Fibroblast of lung (primary cell): ENCODE results near the gene NDUFAF7. TPM values are rescaled to one million over a fixed set of nuclear protein-coding genes. Genes with fewer than 3 reads are reported as not detected.
"Not testable (repeated sequence)": the region's sequence is repeated elsewhere in the genome, so short reads cannot be mapped to it uniquely, and the experiment has no call there.

Experiments used
- DNase-seq, 2 donors: peaks; one replicate each; pipeline versions ENCODE4 v3.0.0 to v3.0.0-alpha.2; 2010; ENCODE audit warnings: low read depth in 2 of 2
- H2AFZ ChIP-seq: 2 replicates; pipeline ENCODE4 v1.5.1; 2012; ENCODE audit warnings: low read length, control low read depth, inconsistent platforms
- H3K27ac ChIP-seq: 2 replicates; pipeline ENCODE4 v1.5.1; 2011; ENCODE audit warnings: low read length, control low read depth; ENCODE audit not compliant: insufficient read depth
- H3K27me3 ChIP-seq: 2 replicates; pipeline ENCODE4 v1.5.1; 2011; ENCODE audit warnings: mild to moderate bottlenecking, low read length; ENCODE audit not compliant: control insufficient read depth, insufficient read depth
- H3K36me3 ChIP-seq: 2 replicates; pipeline ENCODE4 v1.5.1; 2011; ENCODE audit warnings: low read length; ENCODE audit not compliant: control insufficient read depth, insufficient read depth
- H3K4me1 ChIP-seq: 2 replicates; pipeline ENCODE4 v1.5.1; 2011; ENCODE audit warnings: low read length; ENCODE audit not compliant: control insufficient read depth, insufficient read depth; ENCODE audit errors: extremely low read depth
- H3K4me2 ChIP-seq: 2 replicates; pipeline ENCODE4 v1.5.1; 2011; ENCODE audit warnings: low read length, control low read depth; ENCODE audit not compliant: insufficient read depth; ENCODE audit errors: extremely low read depth
- H3K4me3 ChIP-seq, 4 experiments: fragments of 200-600 bp in 1 of 4; sonication (generic) in 1 of 4; replicated peaks in 1 of 4; 2 replicates each; pipeline ENCODE4 v1.5.1; 2011 to 2016; ENCODE audit warnings: low read length in 4 of 4, low read depth in 3 of 4, mild to moderate bottlenecking in 3 of 4, control low read depth in 2 of 4, inconsistent platforms in 1 of 4, mixed read lengths in 1 of 4; ENCODE audit not compliant: insufficient read depth in 1 of 4; ENCODE audit errors: control extremely low read depth in 1 of 4
- H3K79me2 ChIP-seq: 2 replicates; pipeline ENCODE4 v1.5.1; 2012; ENCODE audit warnings: mild to moderate bottlenecking, low read length, inconsistent platforms; ENCODE audit not compliant: control insufficient read depth, insufficient read depth
- H3K9ac ChIP-seq: 2 replicates; pipeline ENCODE4 v1.5.1; 2011; ENCODE audit warnings: mild to moderate bottlenecking, low read length, control low read depth; ENCODE audit not compliant: insufficient read depth
- H3K9me3 ChIP-seq: 2 replicates; pipeline ENCODE4 v1.5.1; 2012; ENCODE audit warnings: low read depth, low read length; ENCODE audit not compliant: control insufficient read depth, insufficient read depth
- H4K20me1 ChIP-seq: 2 replicates; pipeline ENCODE4 v1.5.1; 2011; ENCODE audit warnings: low read length; ENCODE audit not compliant: control insufficient read depth, insufficient read depth; ENCODE audit errors: extremely low read depth
- EZH2 ChIP-seq: IDR thresholded peaks from 2 replicates; pipeline ENCODE4 v1.5.1; 2012; ENCODE audit warnings: low read length, control low read depth, mild to moderate bottlenecking; ENCODE audit errors: missing control alignments
- polyA plus RNA-seq, 2 donors: library from polyadenylated mRNA; depleted of rRNA in 1 of 2; stranded (reverse) in 1 of 2; unstranded in 1 of 2; fragments of >200 nt; gene quantifications; 2 replicates each; pipeline ENCODE4 v1.2.1, GENCODE V29; 2011 to 2012; ENCODE audit warnings: missing spikeins in 1 of 2
- total RNA-seq: library from RNA; depleted of rRNA; stranded (reverse); fragments of >200 nt; gene quantifications from 2 replicates; pipeline ENCODE4 v1.2.1, GENCODE V29; 2014
- TF ChIP-seq, protein P1 (sequence below), 2 donors: IDR thresholded peaks in 1 of 2; conservative IDR thresholded peaks in 1 of 2; 1 replicate in 1 of 2; 2 replicates in 1 of 2; pipeline ENCODE4 v1.5.1; 2011 to 2012; ENCODE audit warnings: low read length in 2 of 2, control low read depth in 1 of 2, inconsistent platforms in 1 of 2, low read depth in 1 of 2, mild to moderate bottlenecking in 1 of 2

The NDUFAF7 gene
- total and polyA plus RNA-seq, 2 donors (not counting 1 experiment from before 2014, with no cell fraction given) = 16.8 to 18.7 TPM

DNA sequence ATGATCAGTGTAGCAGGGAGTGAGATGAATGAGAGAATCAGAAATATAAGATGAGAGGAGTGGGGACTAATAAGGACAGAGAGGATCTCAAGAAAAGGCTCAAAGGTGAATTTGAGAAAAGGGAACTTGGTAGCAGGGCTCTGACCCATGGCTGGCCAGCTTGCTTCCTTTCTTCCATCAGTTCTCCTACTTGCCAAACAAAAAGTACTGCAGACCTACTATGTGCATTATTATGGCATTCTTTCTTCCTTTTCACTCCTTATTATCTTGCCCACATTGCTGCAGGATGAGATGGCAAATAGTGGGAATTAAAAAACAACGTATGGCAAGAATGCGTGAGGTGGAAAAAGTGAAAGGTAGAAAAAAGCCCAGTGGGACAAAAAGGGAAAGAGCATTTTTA, 60.2 kb downstream of the NDUFAF7 start:
- TF ChIP-seq, protein P1, sequence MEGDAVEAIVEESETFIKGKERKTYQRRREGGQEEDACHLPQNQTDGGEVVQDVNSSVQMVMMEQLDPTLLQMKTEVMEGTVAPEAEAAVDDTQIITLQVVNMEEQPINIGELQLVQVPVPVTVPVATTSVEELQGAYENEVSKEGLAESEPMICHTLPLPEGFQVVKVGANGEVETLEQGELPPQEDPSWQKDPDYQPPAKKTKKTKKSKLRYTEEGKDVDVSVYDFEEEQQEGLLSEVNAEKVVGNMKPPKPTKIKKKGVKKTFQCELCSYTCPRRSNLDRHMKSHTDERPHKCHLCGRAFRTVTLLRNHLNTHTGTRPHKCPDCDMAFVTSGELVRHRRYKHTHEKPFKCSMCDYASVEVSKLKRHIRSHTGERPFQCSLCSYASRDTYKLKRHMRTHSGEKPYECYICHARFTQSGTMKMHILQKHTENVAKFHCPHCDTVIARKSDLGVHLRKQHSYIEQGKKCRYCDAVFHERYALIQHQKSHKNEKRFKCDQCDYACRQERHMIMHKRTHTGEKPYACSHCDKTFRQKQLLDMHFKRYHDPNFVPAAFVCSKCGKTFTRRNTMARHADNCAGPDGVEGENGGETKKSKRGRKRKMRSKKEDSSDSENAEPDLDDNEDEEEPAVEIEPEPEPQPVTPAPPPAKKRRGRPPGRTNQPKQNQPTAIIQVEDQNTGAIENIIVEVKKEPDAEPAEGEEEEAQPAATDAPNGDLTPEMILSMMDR (conservative IDR thresholded peaks at IDR 0.05 in 1 of 2, IDR thresholded peaks at IDR 0.05 in 1 of 2; ENCODE audit: low read depth in 1 of 2, low read length in 2 of 2) = no peak
- no peak for TF ChIP-seq EZH2
- H3K27ac ChIP-seq = no peak overlapping the region

DNA sequence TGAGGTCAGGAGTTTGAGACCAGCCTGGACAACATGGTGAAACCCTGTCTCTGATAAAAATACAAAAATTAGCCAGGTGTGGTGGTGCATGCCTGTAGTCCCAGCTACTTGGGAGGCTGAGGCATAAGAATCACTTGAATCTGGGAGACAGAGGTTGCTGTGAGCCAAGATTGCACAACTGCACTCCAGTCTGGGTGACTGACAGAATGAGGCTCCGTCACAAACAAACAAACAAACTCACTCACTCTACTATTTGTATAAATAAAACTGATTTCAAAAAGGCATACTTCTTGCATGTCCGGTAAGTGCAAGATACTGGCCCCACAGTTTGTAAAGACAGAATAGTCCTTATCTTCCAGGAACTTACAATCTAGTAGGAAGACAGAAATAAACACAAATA, 63.4 kb downstream of the NDUFAF7 start:
- not testable (repeated sequence) for H3K27me3 ChIP-seq, H3K27ac ChIP-seq, DNase-seq, H3K4me3 ChIP-seq, H3K36me3 ChIP-seq, H3K4me2 ChIP-seq, H3K9ac ChIP-seq, H4K20me1 ChIP-seq, H3K4me1 ChIP-seq, H2AFZ ChIP-seq, H3K9me3 ChIP-seq
- H3K79me2 ChIP-seq = peaks cover 10% of the 10 kb centered on the region

More for the DNA sequence above, 60.2 kb downstream of the NDUFAF7 start:
- Histone ChIP-seq H3K9ac (no peak overlapping the region), H2AFZ (no peak overlapping the region), H3K4me1 (no peaks in the 10 kb centered on the region), H3K79me2 (peaks cover 1% of the 10 kb centered on the region), H3K4me2 (no peak overlapping the region), H3K4me3 (no peak overlapping the region), H4K20me1 (no peaks in the 10 kb centered on the region), H3K9me3 (no peaks in the 10 kb centered on the region), H3K27me3 (no peaks in the 10 kb centered on the region), H3K36me3 (peaks cover 1% of the 10 kb centered on the region)
- no peak for DNase-seq

DNA sequence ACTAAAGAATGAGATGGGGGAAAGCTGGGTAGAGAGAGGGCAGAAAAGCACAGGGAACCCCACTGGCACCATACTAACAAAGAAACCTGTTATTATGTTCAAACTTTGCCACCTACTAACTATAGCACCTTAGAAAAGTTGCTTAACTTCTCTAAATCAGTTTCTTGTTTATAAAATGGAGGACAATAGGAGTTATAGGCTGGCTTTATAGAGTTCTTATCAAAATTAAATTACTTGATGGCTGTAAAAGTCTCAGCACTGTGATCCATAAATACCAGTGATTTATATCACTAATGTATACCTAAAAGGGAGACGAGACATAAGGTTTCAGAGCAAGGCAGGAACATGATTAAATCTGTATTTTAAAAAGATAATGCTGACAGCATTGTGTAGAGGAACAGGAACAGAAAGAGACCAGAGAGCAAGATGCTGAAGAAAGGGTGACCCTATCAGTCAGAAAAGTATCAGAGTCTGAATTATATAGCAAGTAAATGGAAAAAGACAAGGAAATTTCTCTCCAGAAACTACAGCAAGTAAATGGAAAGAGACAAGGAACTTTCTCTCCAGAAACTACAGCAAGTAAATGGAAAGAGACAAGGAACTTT, 64.1 kb downstream of the NDUFAF7 start:
- no peak overlapping the region for H3K9ac ChIP-seq
- TF ChIP-seq, protein P1 (conservative IDR thresholded peaks at IDR 0.05 in 1 of 2, IDR thresholded peaks at IDR 0.05 in 1 of 2; ENCODE audit: low read depth in 1 of 2, low read length in 2 of 2) = no peak
- no peak for TF ChIP-seq EZH2
- no peaks in the 10 kb centered on the region for H3K4me1 ChIP-seq
- H3K4me3 ChIP-seq = no peak overlapping the region
- H3K27ac ChIP-seq = no peak overlapping the region
- DNase-seq = no peak
- no peaks in the 10 kb centered on the region for H3K27me3 ChIP-seq
- H2AFZ ChIP-seq = no peak overlapping the region
- H3K36me3 ChIP-seq = no peaks in the 10 kb centered on the region
- peaks cover 13% of the 10 kb centered on the region for H3K79me2 ChIP-seq
- H3K4me2 ChIP-seq = no peak overlapping the region
- H3K9me3 ChIP-seq = no peaks in the 10 kb centered on the region
- H4K20me1 ChIP-seq = no peaks in the 10 kb centered on the region
